Endodermal cell (in vitro differentiated cells): ENCODE data around the gene TXLNB. TPM values are rescaled to one million over a fixed set of nuclear protein-coding genes. Genes with fewer than 3 reads are reported as not detected.

Source experiments
- DNase-seq: peaks from one replicate; pipeline ENCODE4 v3.0.0-alpha.2; 2017
- H3K27ac ChIP-seq: 2 replicates; pipeline ENCODE4 v1.5.1; 2013; ENCODE audit warnings: mild to moderate bottlenecking, low read depth, low read length, moderate library complexity
- H3K27me3 ChIP-seq: 2 replicates; pipeline ENCODE4 v1.6.1; 2013; ENCODE audit warnings: mild to moderate bottlenecking, low read length, moderate library complexity; ENCODE audit not compliant: insufficient read depth, control insufficient read depth, poor library complexity, severe bottlenecking
- H3K36me3 ChIP-seq: 2 replicates; pipeline ENCODE4 v1.7.0; 2013; ENCODE audit warnings: mild to moderate bottlenecking, low read length, moderate library complexity; ENCODE audit not compliant: control insufficient read depth, insufficient read depth
- H3K4me1 ChIP-seq: one replicate; pipeline ENCODE4 v1.7.0; 2013; ENCODE audit warnings: low read length; ENCODE audit not compliant: control insufficient read depth, insufficient read depth
- H3K4me3 ChIP-seq: 2 replicates; pipeline ENCODE4 v1.5.1; 2013; ENCODE audit warnings: mild to moderate bottlenecking, low read length, moderate library complexity
- H3K9ac ChIP-seq: 2 replicates; pipeline ENCODE4 v1.6.1; 2013; ENCODE audit warnings: mild to moderate bottlenecking, low read length, moderate library complexity; ENCODE audit not compliant: poor library complexity, severe bottlenecking; ENCODE audit errors: extremely low read depth
- H3K9me3 ChIP-seq: 2 replicates; pipeline ENCODE4 v1.6.1; 2013; ENCODE audit warnings: mild to moderate bottlenecking, low read length, moderate library complexity; ENCODE audit not compliant: control insufficient read depth
- H3K27ac Mint-ChIP-seq: 2 replicates; pipeline ENCODE4 v1.8.0; 2020; ENCODE audit warnings: mixed read lengths
- H3K27me3 Mint-ChIP-seq: 2 replicates; pipeline ENCODE4 v1.8.0; 2021; ENCODE audit warnings: mild to moderate bottlenecking, mixed read lengths; ENCODE audit not compliant: insufficient read depth
- H3K36me3 Mint-ChIP-seq: 2 replicates; pipeline ENCODE4 v1.8.0; 2020; ENCODE audit warnings: low read depth, mixed read lengths
- H3K4me1 Mint-ChIP-seq: 2 replicates; pipeline ENCODE4 v1.8.0; 2020; ENCODE audit warnings: mixed read lengths
- H3K4me3 Mint-ChIP-seq: 2 replicates; pipeline ENCODE4 v1.8.0; 2020; ENCODE audit warnings: mild to moderate bottlenecking, moderate library complexity, mixed read lengths
- H3K9me3 Mint-ChIP-seq: 2 replicates; pipeline ENCODE4 v1.8.0; 2020; ENCODE audit warnings: mild to moderate bottlenecking, mixed read lengths
- WGBS, 2 experiments: methylation state at CpG; one replicate each; pipeline versions ENCODE4 v1.1.5 to v1.1.7; 2013; ENCODE audit warnings: missing lambda C conversion rate in 2 of 2, mixed read lengths in 1 of 2; ENCODE audit not compliant: insufficient coverage in 1 of 2, insufficient read length in 1 of 2; 5-methylcytosine and 5-hydroxymethylcytosine counted together
- total RNA-seq, 2 donors: library from RNA; stranded (reverse); fragmentation: NEBNext Ultra II Directional in 1 of 2; extraction: Animal tissue kit (Norgen Biotek cat#: 25700) in 1 of 2; gene quantifications; 2 replicates in 1 of 2; 3 replicates in 1 of 2; pipeline ENCODE4 v1.2.1, GENCODE V29; 2021
- TF ChIP-seq, protein P1 (sequence below): fragments of 200-600 bp; sonication (generic); conservative IDR thresholded peaks from 2 replicates; pipeline ENCODE4 v1.5.0; 2021; ENCODE audit warnings: antibody characterized with exemption, mild to moderate bottlenecking

Gene TXLNB
- total RNA-seq, 2 donors from 2014 or later: not detected

- TF ChIP-seq, protein P1, sequence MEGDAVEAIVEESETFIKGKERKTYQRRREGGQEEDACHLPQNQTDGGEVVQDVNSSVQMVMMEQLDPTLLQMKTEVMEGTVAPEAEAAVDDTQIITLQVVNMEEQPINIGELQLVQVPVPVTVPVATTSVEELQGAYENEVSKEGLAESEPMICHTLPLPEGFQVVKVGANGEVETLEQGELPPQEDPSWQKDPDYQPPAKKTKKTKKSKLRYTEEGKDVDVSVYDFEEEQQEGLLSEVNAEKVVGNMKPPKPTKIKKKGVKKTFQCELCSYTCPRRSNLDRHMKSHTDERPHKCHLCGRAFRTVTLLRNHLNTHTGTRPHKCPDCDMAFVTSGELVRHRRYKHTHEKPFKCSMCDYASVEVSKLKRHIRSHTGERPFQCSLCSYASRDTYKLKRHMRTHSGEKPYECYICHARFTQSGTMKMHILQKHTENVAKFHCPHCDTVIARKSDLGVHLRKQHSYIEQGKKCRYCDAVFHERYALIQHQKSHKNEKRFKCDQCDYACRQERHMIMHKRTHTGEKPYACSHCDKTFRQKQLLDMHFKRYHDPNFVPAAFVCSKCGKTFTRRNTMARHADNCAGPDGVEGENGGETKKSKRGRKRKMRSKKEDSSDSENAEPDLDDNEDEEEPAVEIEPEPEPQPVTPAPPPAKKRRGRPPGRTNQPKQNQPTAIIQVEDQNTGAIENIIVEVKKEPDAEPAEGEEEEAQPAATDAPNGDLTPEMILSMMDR: no peak
- no peaks in the 10 kb centered on the region for H3K36me3 ChIP-seq
- H3K4me1 ChIP-seq: no peaks in the 10 kb centered on the region
- no peak overlapping the region for H3K4me3 ChIP-seq
- Mint-ChIP-seq H3K4me3 (no peak overlapping the region), H3K4me1 (no peaks in the 10 kb centered on the region), H3K9me3 (peaks cover 7% of the 10 kb centered on the region), H3K27me3 (peaks cover 2% of the 10 kb centered on the region), H3K27ac (no peak overlapping the region), H3K36me3 (peaks cover under 1% of the 10 kb centered on the region)
- H3K9me3 ChIP-seq: peaks cover 8% of the 10 kb centered on the region
- no peak overlapping the region for H3K9ac ChIP-seq
- no peak overlapping the region for H3K27ac ChIP-seq
- DNase-seq: no peak
- H3K27me3 ChIP-seq: no peaks in the 10 kb centered on the region
- WGBS, 2 experiments: 78% methylated on average over 2 of the region's 2 CpGs; no CpG with 5 or more reads in 1 of the 2 experiments
These were observed 51.4 kb downstream of the TXLNB start for GRCh38 chr6:139240161-139241010.

DNA sequence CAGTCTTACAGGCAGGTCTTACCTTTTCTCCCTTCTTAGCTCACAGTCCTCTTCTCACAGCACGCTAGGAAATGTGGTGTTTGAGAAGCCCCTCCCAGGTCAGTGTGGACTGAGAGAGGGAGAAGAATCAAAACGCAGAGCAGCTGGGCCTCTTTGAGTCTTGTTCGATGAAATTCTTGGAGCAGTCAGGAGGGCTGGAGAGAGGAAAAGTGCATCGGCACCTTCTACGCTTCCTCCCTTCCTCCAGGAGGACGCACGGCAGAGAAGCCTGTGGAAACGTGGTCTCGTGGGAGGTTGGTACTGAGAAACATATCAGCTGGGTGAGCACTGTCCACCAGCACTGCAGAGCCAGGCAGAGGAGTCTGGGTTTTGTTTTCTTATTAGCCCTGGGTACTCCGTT, 52.7 kb downstream of the TXLNB start:
- TF ChIP-seq, protein P1: no peak
- H3K36me3 ChIP-seq: no peaks in the 10 kb centered on the region
- no peak overlapping the region for H3K27ac Mint-ChIP-seq
- H3K9me3 Mint-ChIP-seq: peaks cover 20% of the 10 kb centered on the region
- 92 to 95% methylated on average over 8 to 10 of the region's 10 CpGs for WGBS, 2 experiments
- H3K9me3 ChIP-seq: peaks cover 21% of the 10 kb centered on the region
- H3K4me1 ChIP-seq: no peaks in the 10 kb centered on the region
- no peaks in the 10 kb centered on the region for H3K4me1 Mint-ChIP-seq
- H3K27me3 ChIP-seq: no peaks in the 10 kb centered on the region
- peaks cover 3% of the 10 kb centered on the region for H3K36me3 Mint-ChIP-seq
- no peak overlapping the region for H3K4me3 ChIP-seq
- H3K4me3 Mint-ChIP-seq: no peak overlapping the region
- no peak overlapping the region for H3K9ac ChIP-seq
- H3K27me3 Mint-ChIP-seq: peaks cover 2% of the 10 kb centered on the region
- no peak for DNase-seq
- H3K27ac ChIP-seq: no peak overlapping the region

- WGBS, 2 experiments: 87 to 93% methylated on average over 4 to 5 of the region's 5 CpGs
- peaks cover 3% of the 10 kb centered on the region for H3K36me3 Mint-ChIP-seq
- no peak overlapping the region for H3K4me3 Mint-ChIP-seq
- Histone ChIP-seq H3K27me3 (no peaks in the 10 kb centered on the region), H3K9ac (no peak overlapping the region), H3K27ac (no peak overlapping the region), H3K9me3 (peaks cover 26% of the 10 kb centered on the region), H3K4me1 (no peaks in the 10 kb centered on the region), H3K36me3 (no peaks in the 10 kb centered on the region), H3K4me3 (no peak overlapping the region)
- TF ChIP-seq, protein P1: no peak
- no peaks in the 10 kb centered on the region for H3K27me3 Mint-ChIP-seq
- peaks cover 1% of the 10 kb centered on the region for H3K4me1 Mint-ChIP-seq
- DNase-seq: no peak
- H3K9me3 Mint-ChIP-seq: peaks cover 32% of the 10 kb centered on the region
- no peak overlapping the region for H3K27ac Mint-ChIP-seq
These were observed 55.7 kb downstream of the TXLNB start for GRCh38 chr6:139236105-139236504.
